ENCODE results near the gene ARMC6.

DNA sequence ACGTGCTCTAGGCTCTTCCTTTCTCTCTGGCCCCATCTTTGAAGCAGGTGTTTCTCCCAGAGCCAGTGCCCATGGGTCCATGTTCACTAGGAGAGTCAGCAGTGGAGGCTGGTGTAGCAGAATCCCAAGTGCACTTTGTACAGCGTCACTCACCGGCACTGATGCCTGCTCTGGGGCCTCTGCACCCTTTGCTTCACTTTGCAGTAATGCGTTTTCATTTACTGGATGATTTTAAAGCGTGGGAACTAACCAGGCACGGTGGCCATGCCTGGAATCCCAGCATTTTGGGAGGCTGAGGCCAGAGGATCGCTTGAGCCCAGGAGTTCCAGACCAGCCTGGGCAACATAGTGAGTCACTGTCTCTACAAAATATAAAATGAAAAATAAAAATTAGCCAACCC lies 61.1 kb downstream of the ARMC6 start:
- TF ChIP-seq, protein P1, sequence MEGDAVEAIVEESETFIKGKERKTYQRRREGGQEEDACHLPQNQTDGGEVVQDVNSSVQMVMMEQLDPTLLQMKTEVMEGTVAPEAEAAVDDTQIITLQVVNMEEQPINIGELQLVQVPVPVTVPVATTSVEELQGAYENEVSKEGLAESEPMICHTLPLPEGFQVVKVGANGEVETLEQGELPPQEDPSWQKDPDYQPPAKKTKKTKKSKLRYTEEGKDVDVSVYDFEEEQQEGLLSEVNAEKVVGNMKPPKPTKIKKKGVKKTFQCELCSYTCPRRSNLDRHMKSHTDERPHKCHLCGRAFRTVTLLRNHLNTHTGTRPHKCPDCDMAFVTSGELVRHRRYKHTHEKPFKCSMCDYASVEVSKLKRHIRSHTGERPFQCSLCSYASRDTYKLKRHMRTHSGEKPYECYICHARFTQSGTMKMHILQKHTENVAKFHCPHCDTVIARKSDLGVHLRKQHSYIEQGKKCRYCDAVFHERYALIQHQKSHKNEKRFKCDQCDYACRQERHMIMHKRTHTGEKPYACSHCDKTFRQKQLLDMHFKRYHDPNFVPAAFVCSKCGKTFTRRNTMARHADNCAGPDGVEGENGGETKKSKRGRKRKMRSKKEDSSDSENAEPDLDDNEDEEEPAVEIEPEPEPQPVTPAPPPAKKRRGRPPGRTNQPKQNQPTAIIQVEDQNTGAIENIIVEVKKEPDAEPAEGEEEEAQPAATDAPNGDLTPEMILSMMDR (conservative IDR thresholded peaks at IDR 0.05; ENCODE audit: low read depth, low read length): no peak
- TF ChIP-seq EZH2 (IDR thresholded peaks at IDR 0.05; ENCODE audit: low read length, unreplicated experiment): no peak

Measured in PC-3 (cell line).